GM18858 (cell line): Measurements from ENCODE around the gene SPOCK1.

Experiments used
- ATAC-seq: cut with Tn5 transposase; IDR thresholded peaks from one replicate; pipeline ENCODE4 v1.9.1; 2021; ENCODE audit not compliant: unreplicated experiment

Gene SPOCK1

DNA sequence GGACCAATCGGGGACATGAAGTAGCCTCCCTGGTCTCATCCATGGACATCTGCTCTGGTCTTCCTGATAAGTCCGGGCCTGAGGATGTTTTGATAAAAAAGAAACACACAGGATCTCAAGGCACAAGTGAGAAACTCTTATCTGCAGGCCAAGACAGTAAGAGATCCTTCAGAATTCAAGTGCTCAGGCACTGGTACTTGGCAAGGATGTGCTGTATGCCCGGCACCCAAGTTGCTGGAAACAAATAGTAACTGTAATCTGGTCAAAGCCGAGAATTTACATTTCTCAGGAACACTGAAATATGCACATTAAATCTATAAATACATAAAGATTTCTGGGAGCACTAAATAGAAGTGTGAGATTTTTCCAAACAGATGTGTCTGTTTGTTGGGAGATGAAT lies 165.7 kb downstream of the SPOCK1 start:
- ATAC-seq, result no peak

DNA sequence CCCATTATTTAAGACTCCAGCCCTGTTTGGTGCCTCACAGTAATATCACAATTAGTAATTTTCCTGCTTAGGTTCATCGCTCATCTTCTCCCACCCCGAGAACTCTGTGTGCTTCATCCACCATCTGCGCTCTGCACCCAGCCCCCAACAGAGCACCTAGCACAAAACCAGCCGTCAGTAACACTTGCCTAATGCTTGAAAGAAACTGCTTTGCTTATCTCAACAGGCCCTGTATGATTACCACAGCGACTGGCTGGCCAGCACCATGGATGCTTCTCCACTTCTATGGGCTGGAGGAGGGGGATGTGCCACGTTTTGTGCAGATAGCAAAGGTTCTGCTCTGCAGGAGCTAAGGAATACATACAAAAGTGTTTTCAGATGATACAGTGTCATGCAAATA lies 166.8 kb downstream of the SPOCK1 start:
- ATAC-seq, result no peak

DNA sequence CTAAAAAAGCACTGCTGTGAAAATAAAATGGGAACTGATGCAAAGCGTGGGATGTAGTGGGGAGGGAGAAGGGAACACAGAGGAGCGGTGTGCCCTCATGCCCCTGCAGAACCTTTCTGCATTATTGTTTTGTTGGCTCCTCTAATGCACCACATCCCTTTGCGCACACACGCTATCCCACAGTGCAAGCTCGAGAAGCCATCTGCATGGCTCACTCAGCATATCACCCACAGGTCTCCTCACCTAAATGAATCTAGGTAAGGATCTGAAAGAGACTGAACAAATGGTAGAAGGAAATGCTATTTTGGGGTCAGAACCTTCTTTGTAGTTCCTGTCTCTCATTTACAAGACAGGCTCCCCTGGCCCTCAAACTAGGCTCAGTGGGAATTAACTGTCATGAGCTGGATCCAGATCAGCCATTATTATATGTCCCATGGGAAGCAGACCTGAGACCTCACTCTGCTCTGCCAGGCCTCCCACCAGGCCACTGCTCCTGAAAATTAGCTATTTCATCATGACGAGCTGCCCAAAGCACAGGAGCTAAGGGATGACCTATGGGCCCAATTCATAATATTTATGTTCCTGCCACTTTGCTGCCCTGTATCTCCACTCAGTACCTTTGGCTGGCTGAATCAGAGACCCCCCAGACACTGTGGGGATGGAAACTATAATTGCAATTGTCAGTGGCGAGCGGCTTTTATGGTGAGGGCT lies 169.4 kb downstream of the SPOCK1 start:
- no peak for ATAC-seq

DNA sequence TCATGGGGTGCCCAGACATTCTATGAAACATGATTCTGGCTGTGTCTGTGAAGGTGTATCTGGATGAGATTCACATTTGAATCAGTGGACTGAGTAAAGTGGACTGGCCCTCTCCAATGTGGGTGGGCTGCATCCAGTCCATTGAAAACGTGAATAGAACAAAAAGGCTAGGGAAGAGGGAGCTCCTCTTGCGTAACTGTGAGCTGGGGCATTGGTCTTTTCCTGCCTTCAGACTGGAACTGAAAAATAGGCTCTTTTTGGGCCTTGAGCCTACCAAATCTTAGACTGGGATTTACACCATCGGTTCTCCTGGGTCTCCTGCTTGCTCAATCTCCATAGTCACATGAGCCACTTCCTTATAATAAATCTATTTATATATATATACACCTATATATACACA lies 170.1 kb downstream of the SPOCK1 start:
- no peak for ATAC-seq

DNA sequence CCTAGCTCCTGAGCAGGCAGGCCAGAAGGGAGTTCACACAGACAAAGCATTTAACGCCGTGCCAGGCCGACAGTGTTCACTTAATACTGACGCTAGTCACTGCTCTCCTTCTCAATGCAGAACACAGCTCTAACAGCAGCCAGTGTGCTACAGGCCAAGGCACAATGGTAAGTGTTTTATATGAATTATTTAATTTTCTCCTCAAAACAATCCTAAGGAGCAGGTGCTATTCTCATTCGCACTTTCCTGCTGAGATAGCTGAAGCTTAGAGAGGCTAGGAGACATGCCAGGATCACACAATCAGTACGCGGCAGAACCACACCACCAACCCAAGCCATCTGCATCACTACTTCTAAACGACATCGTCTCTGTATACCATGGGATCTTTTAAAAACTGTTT lies 170.7 kb downstream of the SPOCK1 start:
- ATAC-seq, result no peak

DNA sequence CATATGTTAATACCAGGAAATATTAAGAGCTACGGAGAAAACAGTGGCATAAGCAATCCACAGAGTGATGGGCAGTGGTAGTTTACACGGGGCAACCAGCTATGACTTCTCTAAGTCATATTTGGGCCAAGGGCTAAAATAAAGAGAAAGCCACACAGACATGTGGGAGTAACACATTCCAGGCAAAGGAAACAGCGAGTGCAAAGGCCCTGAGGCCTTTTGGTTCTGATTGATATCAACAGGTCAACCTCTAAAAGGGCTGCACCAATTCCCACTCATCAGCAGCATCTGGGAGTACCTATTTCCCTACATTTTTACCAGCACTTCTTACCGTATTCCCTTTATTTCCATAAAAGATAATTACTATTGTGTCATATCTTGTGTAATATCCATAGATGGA lies 173.4 kb downstream of the SPOCK1 start:
- no peak for ATAC-seq

DNA sequence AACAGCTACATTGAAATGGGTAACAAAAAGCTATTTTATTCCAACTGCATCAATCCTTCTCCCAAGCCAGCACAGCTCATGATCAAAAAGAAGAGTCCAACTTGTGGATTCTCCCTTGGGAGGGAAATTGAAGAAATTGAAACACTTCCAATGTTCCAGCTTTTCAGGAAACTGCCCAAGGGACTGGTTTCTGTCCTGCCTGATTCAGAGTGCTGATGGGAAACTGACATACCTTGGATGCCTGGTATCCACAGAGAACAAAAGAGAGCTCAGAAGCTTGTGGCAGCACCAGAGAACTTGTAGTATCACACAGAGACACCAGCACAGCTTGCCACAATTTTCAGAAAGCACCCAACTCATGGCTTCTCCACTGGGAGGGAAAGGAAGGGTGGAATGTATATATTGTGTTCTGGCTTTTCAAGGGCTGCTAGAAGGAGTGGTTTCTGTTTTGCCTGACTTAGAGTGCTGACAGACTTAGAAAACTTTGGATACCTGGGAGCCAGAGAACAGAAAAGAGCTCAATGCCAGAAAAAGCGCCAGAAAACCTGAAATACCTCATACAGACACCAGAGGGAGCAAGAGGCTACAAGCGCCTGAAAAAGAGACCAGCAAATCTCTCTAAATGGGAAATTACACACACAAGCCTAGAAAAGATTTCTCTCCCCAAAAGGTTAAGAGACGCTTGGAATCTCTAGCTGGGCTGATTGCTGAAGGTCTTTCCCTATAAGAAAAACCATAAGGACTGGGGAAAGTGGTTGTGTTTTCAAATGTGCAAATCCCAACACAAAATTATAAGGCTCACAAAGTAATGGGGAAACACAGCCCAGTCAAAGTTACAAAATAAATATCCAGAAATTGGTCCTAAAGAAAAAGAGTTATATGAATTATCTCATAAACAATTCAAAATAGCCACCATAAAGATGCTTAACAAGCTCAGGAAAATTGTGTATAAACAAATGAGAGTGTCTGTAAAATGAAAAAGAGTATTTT lies 178.8 kb downstream of the SPOCK1 start:
- ATAC-seq, result no peak

DNA sequence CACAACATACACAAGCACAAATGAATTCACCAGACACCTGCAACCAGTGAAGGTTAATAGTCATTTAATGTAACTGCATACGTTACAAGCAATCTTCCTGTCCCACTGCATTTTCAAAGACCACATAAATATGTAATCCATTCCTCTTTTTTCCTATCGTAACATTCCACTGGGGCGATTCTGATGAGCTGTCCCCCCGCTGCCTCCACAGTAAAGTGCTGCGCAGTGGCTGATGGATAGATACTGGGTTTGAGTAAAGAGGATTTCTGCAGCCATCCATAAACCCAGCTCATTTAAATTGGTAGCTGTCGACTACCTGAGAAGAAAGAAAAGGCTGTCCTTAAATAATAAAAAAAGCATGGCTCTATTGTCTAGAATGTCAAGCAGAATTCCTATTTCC lies 181.1 kb downstream of the SPOCK1 start:
- no peak for ATAC-seq

DNA sequence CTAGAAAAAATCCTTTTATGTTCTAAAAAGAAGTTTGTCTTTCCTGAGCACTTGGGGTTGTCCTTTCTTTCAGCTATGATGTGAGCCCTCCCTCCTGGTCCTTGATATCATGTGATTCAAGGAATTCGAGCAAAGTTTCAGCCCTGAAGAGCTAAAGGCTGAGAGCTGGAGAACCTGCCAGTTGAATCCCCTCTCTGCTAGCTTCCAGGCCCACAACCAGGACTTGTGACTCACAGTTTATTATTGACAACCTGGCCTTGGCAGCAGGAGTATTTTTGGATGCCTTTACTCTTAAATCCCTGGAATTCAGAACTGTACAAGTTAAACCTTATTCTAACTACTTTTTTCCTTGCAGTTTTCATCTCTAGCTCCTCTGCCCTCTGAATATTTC lies 182.8 kb downstream of the SPOCK1 start:
- ATAC-seq, result no peak

DNA sequence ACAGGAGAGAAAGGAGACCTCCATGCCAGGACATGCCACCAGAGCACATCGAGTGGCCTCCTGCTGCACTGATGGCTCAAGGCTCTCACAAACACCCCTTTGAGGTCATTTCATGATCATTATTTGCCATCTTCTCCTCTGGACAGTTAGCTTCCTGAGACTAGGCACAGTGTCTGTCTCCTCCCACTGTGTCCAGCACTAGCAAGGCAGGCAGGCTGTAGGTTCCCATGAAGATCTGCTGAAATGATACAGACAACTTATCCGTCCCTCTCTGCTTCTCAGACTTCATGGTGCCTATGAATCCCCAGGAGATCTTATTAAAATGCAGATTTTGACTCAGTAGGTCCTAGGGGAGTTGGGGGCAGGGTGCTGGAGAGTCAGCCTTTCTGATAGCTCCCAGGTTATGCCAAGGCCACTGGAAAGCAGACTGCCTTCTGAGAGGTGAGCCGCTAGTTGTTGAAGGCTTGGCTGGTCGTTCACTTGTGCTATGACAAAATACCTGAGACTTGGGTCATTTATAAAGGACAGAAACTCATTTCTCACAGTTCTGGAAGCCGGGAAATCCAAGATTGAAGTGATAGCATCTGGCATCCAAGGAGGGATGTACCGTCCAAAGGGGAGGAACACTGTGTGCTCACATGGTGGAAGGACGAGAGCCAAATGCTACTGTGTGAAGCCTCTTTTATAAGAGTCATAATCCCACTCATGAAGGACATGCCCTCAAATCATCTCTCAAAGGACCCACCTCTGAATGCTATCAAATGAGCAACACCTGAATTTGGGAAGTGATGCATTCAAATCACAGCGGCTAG lies 183.4 kb downstream of the SPOCK1 start:
- ATAC-seq, result no peak

DNA sequence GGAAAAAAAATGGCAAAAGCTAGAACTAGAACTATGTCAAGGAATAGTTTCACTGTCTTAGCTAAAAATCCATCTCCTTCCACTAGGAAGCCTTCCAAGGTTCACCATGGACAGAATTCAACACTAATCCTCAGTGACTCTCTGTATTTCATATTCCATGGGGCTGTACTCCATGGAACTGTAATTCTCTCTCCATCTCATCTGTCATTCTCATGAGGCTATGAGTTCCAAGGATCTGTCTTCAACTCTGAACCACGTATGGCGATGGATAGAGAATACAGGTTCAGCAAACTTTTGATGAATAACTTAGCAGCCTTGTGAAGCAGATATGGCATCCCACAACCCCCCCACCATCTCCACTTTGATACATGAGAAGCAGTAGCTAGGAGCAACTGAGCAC lies 184.0 kb downstream of the SPOCK1 start:
- ATAC-seq, result no peak

DNA sequence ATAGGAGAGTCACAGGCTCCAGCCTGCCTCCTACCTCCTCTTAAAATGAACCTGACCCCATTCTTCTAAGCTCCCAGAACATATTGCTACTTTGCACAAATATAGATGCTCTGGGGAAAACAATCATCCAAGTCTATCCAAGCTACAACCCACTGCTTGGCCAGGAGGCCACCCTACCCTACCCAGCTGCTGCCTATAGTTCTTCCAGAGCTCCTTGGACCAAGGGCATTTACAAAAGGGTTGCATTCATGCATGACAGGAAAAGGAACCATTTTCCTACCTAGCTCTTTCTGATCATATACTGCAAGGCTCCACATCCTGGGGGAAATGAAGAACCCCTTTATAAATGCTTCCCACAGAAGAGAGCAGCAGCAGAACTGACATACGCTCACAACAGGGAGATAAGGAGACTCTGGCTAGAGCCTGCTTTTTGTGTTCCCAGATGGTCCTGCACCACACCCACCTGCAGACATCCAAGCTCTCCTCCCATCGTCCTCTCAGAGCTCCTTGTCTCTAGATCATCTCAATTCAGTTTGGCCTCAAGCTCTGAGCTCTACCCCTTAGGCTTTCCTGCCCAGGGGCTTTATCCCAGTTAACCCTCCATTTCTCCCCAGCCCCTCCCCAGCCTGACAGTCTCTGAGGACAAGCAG lies 185.5 kb downstream of the SPOCK1 start:
- no peak for ATAC-seq

DNA sequence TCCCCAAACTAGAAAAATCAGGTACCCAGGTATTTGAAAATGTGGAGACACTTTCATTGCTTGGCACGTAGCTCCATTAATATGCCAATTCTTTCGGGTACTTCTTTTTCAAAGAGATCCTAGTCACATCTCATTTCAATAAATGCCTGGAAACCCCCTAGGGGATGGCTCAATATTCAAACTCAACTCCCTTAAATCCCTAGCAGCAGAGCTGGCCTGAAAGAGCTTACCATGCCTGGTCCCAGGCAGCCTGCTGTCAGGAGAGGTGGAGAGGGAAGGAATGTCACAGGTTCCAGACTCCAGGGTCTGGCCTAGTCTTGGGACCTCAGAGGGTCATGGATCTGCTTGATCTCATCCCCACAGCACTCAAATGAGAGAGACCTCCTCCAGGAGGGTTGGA lies 187.1 kb downstream of the SPOCK1 start:
- no peak for ATAC-seq

DNA sequence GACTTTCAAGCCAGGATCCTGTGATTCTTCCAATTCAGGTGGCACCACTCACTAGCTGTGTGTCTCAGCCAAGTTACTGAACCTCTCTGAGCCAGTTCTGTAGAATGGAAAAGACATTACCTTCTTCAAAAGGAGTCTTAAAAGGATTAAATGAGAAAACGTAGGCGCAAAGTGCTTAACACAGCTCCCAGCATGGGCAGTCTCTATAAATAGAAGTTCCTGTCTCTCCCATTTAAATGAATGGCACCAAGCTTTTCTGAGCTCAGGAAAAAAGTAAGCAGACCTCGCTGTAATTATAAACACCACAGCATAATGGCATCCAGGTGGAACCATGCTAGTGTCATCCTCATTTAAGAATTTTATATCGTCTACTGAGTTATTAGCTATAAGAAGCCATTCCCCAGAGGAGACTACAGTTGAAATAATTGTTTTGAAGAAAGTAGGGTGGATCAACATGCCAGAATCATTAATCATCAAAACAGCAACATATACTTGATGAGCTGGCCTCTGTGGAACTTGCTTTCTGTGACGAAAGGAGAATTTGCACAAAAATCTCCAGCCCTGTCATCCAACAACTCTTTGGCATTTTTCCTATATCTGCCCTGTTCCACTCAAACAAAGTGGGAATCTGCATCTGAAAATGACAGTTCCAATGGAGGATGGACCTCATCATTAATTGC lies 188.9 kb downstream of the SPOCK1 start:
- no peak for ATAC-seq

DNA sequence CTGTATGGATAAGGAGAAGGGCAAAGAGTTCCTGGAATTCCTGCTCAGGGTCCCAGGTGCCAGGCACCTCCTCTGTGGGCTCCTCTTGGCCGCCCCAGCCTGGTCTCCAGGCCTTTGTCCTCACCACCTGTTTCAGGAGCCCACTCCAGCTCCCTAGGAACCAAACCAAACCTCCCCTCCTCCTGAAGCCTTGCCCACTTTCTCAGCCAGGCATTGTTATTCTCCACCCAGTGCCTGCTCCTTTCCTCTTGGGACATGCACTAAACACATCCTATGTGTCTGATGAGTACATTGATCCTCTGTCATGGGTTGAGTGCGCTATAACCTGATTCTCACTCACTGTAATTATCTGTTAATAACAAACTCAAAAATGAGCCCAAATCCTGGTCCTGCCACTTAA lies 189.8 kb downstream of the SPOCK1 start:
- no peak for ATAC-seq

DNA sequence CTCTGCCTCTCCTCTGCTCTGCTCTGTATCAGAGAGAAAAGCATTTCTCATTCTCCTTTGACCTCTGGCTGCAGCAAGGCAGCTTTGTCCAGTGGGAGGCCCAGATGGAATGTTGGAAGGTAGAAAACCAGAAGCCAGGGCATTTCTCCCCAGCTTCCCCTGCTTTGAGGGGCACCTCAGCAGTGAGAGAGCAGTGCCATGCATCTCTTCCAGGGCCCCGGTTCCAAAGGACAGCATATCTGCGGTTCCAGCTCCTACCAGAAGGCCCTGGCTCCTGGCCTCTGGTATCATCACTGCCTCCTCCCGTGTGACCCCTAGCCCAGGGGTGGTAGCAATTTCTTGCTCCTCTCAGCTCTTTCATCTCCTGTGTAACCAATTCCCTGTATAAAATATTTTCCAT lies 190.8 kb downstream of the SPOCK1 start:
- no peak for ATAC-seq

DNA sequence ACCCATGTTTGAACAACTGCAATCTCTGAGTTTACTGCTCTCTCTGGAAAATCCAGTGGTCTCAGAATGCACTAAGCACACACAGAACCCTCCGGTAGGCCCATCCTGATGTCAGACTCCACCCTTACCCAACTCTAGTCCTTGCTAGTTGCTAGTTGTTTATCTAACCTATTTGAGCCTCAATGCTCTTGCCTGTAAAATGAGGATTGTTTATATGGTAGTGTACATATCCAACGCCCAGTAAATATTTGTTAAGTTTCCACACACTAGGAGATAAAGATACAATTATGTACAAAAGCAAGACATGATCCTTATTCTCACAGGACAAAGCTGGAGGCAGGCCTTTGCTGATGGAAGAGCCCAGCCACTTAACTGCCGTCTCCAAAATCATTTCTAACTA lies 192.2 kb downstream of the SPOCK1 start:
- no peak for ATAC-seq

DNA sequence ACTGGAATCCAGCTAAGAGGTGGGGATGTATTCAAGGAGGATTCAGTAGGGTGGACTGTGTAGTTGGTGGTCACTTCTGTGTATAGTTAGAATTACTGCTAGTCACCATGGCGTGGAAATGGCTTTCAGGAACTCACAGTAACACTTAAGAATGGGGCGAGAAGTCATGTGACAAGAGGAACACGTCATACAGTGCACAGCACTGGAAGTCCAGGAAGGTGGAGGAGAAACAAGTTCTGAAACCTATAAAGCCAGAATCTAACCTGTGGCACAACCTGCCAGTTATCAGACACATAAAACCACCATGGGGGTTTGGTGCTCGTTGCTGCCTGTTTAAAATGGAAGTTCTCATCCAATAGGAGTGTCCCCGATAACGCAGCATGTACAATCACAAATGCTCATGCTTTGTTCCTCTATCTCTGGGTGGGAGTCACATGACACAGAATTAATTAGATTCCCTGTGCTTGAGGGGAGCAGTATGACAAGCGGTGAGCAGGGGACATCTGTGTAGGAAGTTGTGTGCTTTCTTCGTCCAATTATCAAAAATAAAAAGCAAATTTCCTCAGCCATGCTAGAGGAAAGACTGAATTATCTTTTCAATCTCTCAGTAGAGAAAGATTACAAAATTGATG lies 193.0 kb downstream of the SPOCK1 start:
- no peak for ATAC-seq

DNA sequence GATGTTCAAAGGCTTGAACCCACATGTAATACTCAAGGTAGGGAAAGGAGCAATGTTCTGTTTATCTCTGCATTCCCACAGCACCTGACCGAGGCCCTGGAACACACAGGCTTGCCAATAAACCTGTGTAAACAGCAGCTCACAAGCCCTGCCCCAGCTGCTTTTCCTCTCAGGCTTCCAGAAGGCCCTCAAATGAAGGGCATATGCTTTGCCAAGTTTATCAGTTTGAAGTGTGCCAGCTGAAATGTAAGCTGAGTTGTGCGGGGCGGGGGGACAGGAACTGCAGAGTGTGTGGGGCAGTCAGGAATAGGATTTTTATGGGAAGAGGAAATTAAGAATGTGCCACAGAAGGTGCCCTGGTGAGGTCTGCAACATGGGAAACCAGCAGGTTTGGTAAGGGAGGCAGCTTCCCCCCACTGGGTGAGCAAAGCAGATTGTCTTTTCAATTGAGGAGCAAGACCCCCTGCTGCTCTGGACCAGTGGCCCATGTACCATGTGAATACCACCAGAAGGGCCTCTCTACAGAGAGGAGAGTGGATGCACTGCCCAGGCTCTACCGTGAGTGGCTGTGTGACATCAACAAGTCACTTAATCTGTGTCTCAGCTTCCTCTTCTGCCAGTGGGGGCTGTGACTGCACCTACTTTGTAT lies 194.8 kb downstream of the SPOCK1 start:
- ATAC-seq, result no peak
